MM.1S (cell line): Measurements from ENCODE around the gene LAMC1.

Experiments
- CTCF ChIP-seq: fragments of 300-600 bp; sonication (generic); IDR thresholded peaks from 2 replicates; pipeline ENCODE4 v1.5.1; 2016; ENCODE audit warnings: antibody characterized with exemption, low read length, mixed read lengths
- EZH2phosphoT487 ChIP-seq: fragments of 300-600 bp; sonication (generic); IDR thresholded peaks from 2 replicates; pipeline ENCODE4 v1.6.1; 2018; ENCODE audit warnings: antibody characterized with exemption, low read length

GRCh38 chr1:182977480-182977879, 45.7 kb upstream of the LAMC1 start:
- no peak for TF ChIP-seq CTCF
- no peak for TF ChIP-seq EZH2phosphoT487
